Measurements from ENCODE around the gene PSMF1. TPM values are rescaled to one million over a fixed set of nuclear protein-coding genes. Genes with fewer than 3 reads are reported as not detected.

PSMF1 gene
- total and polyA plus RNA-seq, 9 of the 15 experiments (the other 6 are each of a cell fraction or from before 2014, with no cell fraction given) = 8.5 to 192 (median 33.2) TPM

GRCh38 chr20:1118336-1119127 is at the start of gene PSMF1 (continued):
- TF ChIP-seq PRDM10 (IDR thresholded peaks at IDR 0.05; ENCODE audit: partially characterized antibody) = peak; percentile 29
- TF ChIP-seq E2F4 (CRISPR knock-in tag; IDR thresholded peaks at IDR 0.05; ENCODE audit: low read depth) = 0 out of 2 replicates have a peak, but pooled peaks have one; percentile 12
- TF ChIP-seq MTF1 (CRISPR knock-in tag; IDR thresholded peaks at IDR 0.05; ENCODE audit: borderline replicate concordance) = no peak
- TF ChIP-seq GATAD2A (IDR thresholded peaks at IDR 0.05) = no peak
- no peak for TF ChIP-seq TSHZ1 (CRISPR knock-in tag; IDR thresholded peaks at IDR 0.05)
- TF ChIP-seq POLR2H (tag; IDR thresholded peaks at IDR 0.05; ENCODE audit: low read depth) = peak; percentile 67
- no peak for TF ChIP-seq ZNF57 (CRISPR knock-in tag; IDR thresholded peaks at IDR 0.05)
- 0 out of 2 replicates have a peak, but pooled peaks have one; percentile 40 for TF ChIP-seq NKRF (IDR thresholded peaks at IDR 0.05; ENCODE audit: borderline replicate concordance)
- TF ChIP-seq ZNF780A (CRISPR knock-in tag; IDR thresholded peaks at IDR 0.05) = no peak
- no peak for TF ChIP-seq CEBPB (tag; IDR thresholded peaks at IDR 0.05)
- TF ChIP-seq PHB2 (IDR thresholded peaks at IDR 0.05; ENCODE audit: low read depth) = no peak
- TF ChIP-seq MBD2 (IDR thresholded peaks at IDR 0.05; ENCODE audit: borderline replicate concordance, low read depth) = peak; percentile 54
- peak; percentile 69; the same call in 1 of the 2 replicates for TF ChIP-seq SOX6 (IDR thresholded peaks at IDR 0.05)
- TF ChIP-seq ZNF134 (CRISPR knock-in tag; conservative IDR thresholded peaks at IDR 0.05) = no peak
- TF ChIP-seq ERF (CRISPR knock-in tag; IDR thresholded peaks at IDR 0.05) = no peak
- no peak for TF ChIP-seq ZNF449 (CRISPR knock-in tag; IDR thresholded peaks at IDR 0.05)
